Neuronal stem cell (in vitro differentiated cells): ENCODE measurements around the gene RPL27. TPM values are rescaled to one million over a fixed set of nuclear protein-coding genes. Genes with fewer than 3 reads are reported as not detected.

ENCODE experiments used
- small RNA-seq: library from polyadenylated mRNA; stranded (forward); fragments of <200 nt; extraction: miRNeasy Mini kit (QIAGEN cat#:217004); gene quantifications from one replicate; pipeline ENCODE3, GENCODE V24; 2013; ENCODE audit not compliant: insufficient read depth

The RPL27 gene

Small RNAs within 50 kb of the gene (small RNA-seq; reads per million reads assigned to genes)
- gene AARSD1: not detected
